HG03342 (cell line): ENCODE measurements around the gene RNF214.

Experiments used
- ATAC-seq: cut with Tn5 transposase; IDR thresholded peaks from one replicate; pipeline ENCODE4 v1.9.1; 2021; ENCODE audit warnings: mild to moderate bottlenecking, moderate library complexity; ENCODE audit not compliant: unreplicated experiment

RNF214 gene

GRCh38 chr11:117279711-117280376 lies 47.4 kb downstream of the RNF214 start:
- no peak for ATAC-seq

- no peak for ATAC-seq
Observed at GRCh38 chr11:117281159-117281558, 48.7 kb downstream of the RNF214 start.

- no peak for ATAC-seq
Observed at GRCh38 chr11:117281869-117282268, 49.4 kb downstream of the RNF214 start.

GRCh38 chr11:117282956-117283355 lies 50.5 kb downstream of the RNF214 start:
- ATAC-seq, result no peak

- no peak for ATAC-seq
Observed at GRCh38 chr11:117284053-117284452, 51.6 kb downstream of the RNF214 start.

GRCh38 chr11:117286588-117286987 lies 54.1 kb downstream of the RNF214 start:
- no peak for ATAC-seq

GRCh38 chr11:117287668-117288067 lies 55.2 kb downstream of the RNF214 start:
- ATAC-seq, result no peak

- no peak for ATAC-seq
Observed at GRCh38 chr11:117289795-117290194, 57.3 kb downstream of the RNF214 start.

GRCh38 chr11:117290809-117291396 lies 58.4 kb downstream of the RNF214 start, which contains the start of gene BACE1-AS:
TSS of gene BACE1-AS (plus strand) at chr11:117291346.
- no peak for ATAC-seq

- ATAC-seq, result no peak
Observed at GRCh38 chr11:117292616-117293015, 60.1 kb downstream of the RNF214 start.

GRCh38 chr11:117295438-117296137 lies 63.1 kb downstream of the RNF214 start:
- ATAC-seq, result no peak

- no peak for ATAC-seq
Observed at GRCh38 chr11:117296881-117297280, 64.4 kb downstream of the RNF214 start.

GRCh38 chr11:117298195-117298594 lies 65.7 kb downstream of the RNF214 start:
- ATAC-seq, result no peak

GRCh38 chr11:117299351-117300282 lies 67.1 kb downstream of the RNF214 start:
- no peak for ATAC-seq

- no peak for ATAC-seq
Observed at GRCh38 chr11:117300283-117300663, 67.8 kb downstream of the RNF214 start.

- ATAC-seq, result no peak
Observed at GRCh38 chr11:117300773-117301172, 68.3 kb downstream of the RNF214 start.

- no peak for ATAC-seq
Observed at GRCh38 chr11:117302228-117302627, 69.8 kb downstream of the RNF214 start.

- ATAC-seq, result no peak
Observed at GRCh38 chr11:117303101-117303500, 70.6 kb downstream of the RNF214 start.

- no peak for ATAC-seq
Observed at GRCh38 chr11:117303646-117304315, 71.3 kb downstream of the RNF214 start.

GRCh38 chr11:117305145-117305544 lies 72.7 kb downstream of the RNF214 start:
- ATAC-seq, result no peak
